ENCODE results near the gene TMIE.

GRCh38 chr3:46666453-46666845 lies 34.7 kb upstream of the TMIE start:
- TF ChIP-seq, protein P1, sequence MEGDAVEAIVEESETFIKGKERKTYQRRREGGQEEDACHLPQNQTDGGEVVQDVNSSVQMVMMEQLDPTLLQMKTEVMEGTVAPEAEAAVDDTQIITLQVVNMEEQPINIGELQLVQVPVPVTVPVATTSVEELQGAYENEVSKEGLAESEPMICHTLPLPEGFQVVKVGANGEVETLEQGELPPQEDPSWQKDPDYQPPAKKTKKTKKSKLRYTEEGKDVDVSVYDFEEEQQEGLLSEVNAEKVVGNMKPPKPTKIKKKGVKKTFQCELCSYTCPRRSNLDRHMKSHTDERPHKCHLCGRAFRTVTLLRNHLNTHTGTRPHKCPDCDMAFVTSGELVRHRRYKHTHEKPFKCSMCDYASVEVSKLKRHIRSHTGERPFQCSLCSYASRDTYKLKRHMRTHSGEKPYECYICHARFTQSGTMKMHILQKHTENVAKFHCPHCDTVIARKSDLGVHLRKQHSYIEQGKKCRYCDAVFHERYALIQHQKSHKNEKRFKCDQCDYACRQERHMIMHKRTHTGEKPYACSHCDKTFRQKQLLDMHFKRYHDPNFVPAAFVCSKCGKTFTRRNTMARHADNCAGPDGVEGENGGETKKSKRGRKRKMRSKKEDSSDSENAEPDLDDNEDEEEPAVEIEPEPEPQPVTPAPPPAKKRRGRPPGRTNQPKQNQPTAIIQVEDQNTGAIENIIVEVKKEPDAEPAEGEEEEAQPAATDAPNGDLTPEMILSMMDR (IDR thresholded peaks at IDR 0.05) = no peak
- TF ChIP-seq EP300 (IDR thresholded peaks at IDR 0.05) = no peak
- no peak for TF ChIP-seq POLR2A (IDR thresholded peaks at IDR 0.05)

All from tibial nerve (tissue), 4 donors.